Measurements from ENCODE around the gene IFT43. TPM values are rescaled to one million over a fixed set of nuclear protein-coding genes. Genes with fewer than 3 reads are reported as not detected.

IFT43 gene
- total RNA-seq, 1 donor = 4.8 TPM

DNA sequence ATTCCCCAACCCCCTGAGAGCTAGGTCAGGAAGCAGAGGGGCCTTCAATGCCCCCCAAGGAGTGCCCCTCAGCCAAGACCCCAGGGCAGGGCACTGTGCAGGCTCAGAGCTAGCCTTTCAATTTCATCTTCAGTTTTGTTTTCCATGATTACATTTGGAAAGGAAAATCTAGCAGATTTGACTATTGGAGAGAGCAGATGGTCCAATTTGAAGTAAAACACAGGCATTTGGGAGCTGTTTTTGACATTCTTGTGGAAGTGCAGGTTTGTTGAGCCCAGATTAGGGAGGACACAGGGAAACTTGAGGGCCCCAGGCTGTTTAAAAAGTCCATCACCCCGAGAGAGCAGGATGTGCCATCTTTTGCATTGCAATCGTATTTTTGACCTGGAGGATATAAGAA lies 107.5 kb downstream of the IFT43 start:
- H3K4me3 ChIP-seq (ENCODE audit: low read length) = no peak overlapping the region
- no peaks in the 10 kb centered on the region for H3K27me3 ChIP-seq (ENCODE audit: insufficient read depth, low read length)
- no peaks in the 10 kb centered on the region for H3K9me3 ChIP-seq (ENCODE audit: low read depth, low read length)
- no peaks in the 10 kb centered on the region for H3K4me1 ChIP-seq (ENCODE audit: insufficient read depth, low read length)

DNA sequence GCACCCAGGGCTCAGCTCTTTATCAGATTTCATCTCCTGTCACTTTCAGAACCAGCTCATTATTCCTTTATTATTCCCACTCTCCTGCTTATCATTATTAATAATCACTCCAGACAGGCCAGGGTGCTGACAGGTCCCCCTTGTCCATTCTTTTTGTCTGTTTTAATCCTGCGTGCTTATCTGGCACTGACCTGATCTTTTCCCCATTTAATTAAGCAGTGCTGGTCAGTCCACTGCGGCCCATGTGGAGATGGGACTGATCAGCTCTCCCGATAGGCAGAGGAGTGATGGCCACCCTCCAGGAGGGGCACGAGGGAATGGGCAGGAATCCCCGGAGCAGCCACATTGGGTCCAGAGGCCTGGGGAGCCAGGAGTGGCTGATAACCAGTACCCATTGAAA lies 110.7 kb downstream of the IFT43 start:
- Histone ChIP-seq H3K27me3 (ENCODE audit: insufficient read depth, low read length) (no peaks in the 10 kb centered on the region), H3K9me3 (ENCODE audit: low read depth, low read length) (no peaks in the 10 kb centered on the region), H3K4me3 (ENCODE audit: low read length) (no peak overlapping the region), H3K4me1 (ENCODE audit: insufficient read depth, low read length) (no peaks in the 10 kb centered on the region)

DNA sequence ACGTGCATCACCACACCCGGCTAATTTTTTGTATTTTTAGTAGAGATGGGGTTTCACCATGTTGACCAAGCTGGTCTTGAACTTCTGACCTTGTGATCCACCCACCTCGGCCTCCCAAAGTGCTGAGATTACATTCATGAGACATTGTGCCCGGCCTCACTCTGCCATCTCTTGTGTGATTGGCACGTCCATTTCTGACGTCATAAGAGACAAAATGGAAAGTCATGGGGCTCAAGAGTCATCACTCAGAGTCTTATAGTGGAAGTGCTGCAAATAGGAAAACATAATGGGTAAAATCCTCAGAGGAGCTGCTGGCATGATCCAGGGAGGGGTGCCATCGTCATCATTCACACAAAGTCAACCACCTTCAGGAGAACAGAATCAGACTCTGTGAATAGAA lies 112.0 kb downstream of the IFT43 start:
- Histone ChIP-seq H3K4me1 (ENCODE audit: insufficient read depth, low read length) (no peaks in the 10 kb centered on the region), H3K27me3 (ENCODE audit: insufficient read depth, low read length) (no peaks in the 10 kb centered on the region), H3K9me3 (ENCODE audit: low read depth, low read length) (no peaks in the 10 kb centered on the region), H3K4me3 (ENCODE audit: low read length) (no peak overlapping the region)

DNA sequence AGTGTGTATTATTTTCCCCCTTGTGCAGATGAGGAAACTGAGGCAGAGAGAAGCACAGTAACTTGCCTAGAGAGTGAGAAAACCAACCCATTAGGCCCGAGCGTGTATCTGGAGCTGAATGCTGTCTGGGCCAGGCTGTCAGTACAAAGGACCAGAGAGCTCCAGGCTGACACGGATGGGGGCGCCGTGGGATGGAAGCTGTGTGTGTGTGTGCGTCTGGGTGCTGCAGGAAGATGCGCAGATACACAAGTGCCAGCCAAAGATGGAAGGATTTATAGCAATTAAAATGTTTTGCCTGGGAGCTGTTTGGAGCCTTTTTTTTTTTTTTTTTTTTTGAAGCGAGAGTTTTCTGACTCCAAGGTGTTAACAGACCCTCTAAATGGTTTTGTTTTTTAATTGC lies 112.5 kb downstream of the IFT43 start:
- Histone ChIP-seq H3K4me3 (ENCODE audit: low read length) (no peak overlapping the region), H3K27me3 (ENCODE audit: insufficient read depth, low read length) (no peaks in the 10 kb centered on the region), H3K9me3 (ENCODE audit: low read depth, low read length) (no peaks in the 10 kb centered on the region), H3K4me1 (ENCODE audit: insufficient read depth, low read length) (no peaks in the 10 kb centered on the region)

GRCh38 chr14:76098916-76099675 lies 113.5 kb downstream of the IFT43 start:
- Histone ChIP-seq H3K4me1 (ENCODE audit: insufficient read depth, low read length) (no peaks in the 10 kb centered on the region), H3K4me3 (ENCODE audit: low read length) (no peak overlapping the region), H3K27me3 (ENCODE audit: insufficient read depth, low read length) (no peaks in the 10 kb centered on the region), H3K9me3 (ENCODE audit: low read depth, low read length) (no peaks in the 10 kb centered on the region)

DNA sequence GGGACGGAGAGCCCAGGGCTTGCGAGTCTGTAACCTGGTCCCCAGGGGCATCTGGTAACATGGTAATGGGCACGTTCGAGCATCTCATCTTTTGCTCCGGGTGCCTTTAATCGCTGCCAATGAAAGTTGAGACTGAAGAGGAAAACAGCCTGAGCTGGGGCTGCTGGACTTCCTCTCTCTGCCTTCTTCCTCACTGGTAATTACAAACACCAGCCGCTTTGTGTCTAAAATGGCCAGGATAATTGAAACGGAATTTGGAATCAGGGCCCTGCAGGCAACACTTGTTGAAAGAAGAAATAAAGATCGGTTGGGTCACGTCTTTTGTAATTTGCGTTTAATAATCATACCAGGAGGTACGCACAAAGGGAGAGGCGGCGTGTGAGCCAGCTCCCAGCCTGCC lies 114.7 kb downstream of the IFT43 start:
- Histone ChIP-seq H3K4me1 (ENCODE audit: insufficient read depth, low read length) (no peaks in the 10 kb centered on the region), H3K4me3 (ENCODE audit: low read length) (no peak overlapping the region), H3K27me3 (ENCODE audit: insufficient read depth, low read length) (no peaks in the 10 kb centered on the region), H3K9me3 (ENCODE audit: low read depth, low read length) (no peaks in the 10 kb centered on the region)

DNA sequence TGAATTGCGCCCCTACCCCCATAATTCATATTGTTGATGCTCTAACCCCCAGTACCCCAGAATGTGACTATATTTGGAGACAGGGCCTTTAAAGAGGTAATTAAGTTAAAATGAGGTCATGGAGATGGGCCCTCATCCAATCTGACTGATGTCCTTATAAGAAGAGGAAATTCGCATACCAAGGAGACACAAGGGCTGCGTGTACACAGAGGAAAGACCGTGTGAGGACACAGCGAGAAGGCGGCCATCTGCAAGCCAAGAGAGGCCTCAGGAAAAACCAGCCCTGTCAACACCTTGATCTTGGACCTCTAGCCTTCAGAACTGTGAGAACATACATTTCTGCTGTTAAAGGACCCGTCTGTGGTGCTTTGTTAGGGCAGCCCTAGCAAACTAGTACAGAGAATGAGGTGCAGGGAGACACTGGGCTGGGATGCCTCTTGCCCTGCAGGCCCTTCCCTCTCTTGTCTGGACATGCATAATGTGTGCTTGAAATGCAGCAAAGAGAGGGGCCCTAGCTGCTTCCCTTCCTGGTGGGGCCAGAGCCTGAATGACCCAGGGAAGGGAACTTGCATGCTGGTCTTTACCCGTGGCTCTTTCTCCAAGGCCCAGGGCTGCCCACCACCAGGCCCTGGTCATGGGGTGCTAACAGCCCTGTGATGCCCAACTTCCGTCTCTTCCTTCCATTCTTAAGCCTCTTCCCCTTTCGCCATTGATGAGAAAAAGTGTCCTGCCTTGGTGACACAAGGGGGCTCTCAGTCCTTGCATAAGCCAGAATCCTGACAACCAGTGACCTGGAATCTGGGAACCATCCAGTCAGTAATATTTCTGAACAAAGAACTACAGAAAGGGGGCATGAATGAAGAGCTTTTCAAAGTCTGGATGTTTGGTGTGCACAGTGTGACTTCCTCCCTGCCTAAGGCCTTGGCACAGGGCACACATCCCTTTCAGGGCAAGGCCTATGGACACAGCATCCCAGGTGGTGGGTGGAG lies 116.1 kb downstream of the IFT43 start:
- Histone ChIP-seq H3K27me3 (ENCODE audit: insufficient read depth, low read length) (no peaks in the 10 kb centered on the region), H3K4me1 (ENCODE audit: insufficient read depth, low read length) (no peaks in the 10 kb centered on the region), H3K4me3 (ENCODE audit: low read length) (no peak overlapping the region), H3K9me3 (ENCODE audit: low read depth, low read length) (no peaks in the 10 kb centered on the region)

DNA sequence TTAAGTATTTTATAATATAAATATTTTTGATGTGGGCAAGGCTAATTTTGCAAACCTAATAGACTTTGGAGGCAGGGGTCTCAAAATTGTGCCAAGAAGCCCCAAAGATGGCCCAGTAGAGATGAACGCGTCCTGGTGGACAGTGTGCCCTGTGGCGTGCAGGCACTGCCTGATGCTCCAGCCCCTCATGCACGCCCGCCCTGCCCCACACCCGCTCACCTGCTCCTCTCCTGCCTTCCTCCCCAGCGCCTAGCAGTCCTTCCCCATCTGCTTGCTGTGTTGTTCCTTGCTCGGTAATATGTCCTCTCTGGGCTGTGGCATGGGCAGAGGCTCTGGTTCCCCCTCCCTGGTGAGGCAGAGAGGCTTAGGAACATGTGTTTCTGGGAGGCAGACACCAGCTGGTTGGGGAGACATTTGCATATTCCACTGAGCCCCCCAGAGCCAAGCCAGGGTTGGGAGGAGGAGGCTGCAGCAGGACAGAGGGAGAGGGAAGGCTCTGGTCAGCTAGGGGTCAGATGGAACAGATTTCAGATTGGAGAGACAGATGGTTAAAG lies 119.3 kb downstream of the IFT43 start:
- Histone ChIP-seq H3K4me3 (ENCODE audit: low read length) (no peak overlapping the region), H3K4me1 (ENCODE audit: insufficient read depth, low read length) (no peaks in the 10 kb centered on the region), H3K9me3 (ENCODE audit: low read depth, low read length) (no peaks in the 10 kb centered on the region)

GRCh38 chr14:76106188-76106587 lies 120.6 kb downstream of the IFT43 start:
- no peak overlapping the region for H3K4me3 ChIP-seq (ENCODE audit: low read length)
- no peaks in the 10 kb centered on the region for H3K9me3 ChIP-seq (ENCODE audit: low read depth, low read length)
- H3K4me1 ChIP-seq (ENCODE audit: insufficient read depth, low read length) = no peaks in the 10 kb centered on the region
- H3K27me3 ChIP-seq (ENCODE audit: insufficient read depth, low read length) = no peaks in the 10 kb centered on the region

More for the DNA sequence above, 119.3 kb downstream of the IFT43 start:
- no peaks in the 10 kb centered on the region for H3K27me3 ChIP-seq (ENCODE audit: insufficient read depth, low read length)

DNA sequence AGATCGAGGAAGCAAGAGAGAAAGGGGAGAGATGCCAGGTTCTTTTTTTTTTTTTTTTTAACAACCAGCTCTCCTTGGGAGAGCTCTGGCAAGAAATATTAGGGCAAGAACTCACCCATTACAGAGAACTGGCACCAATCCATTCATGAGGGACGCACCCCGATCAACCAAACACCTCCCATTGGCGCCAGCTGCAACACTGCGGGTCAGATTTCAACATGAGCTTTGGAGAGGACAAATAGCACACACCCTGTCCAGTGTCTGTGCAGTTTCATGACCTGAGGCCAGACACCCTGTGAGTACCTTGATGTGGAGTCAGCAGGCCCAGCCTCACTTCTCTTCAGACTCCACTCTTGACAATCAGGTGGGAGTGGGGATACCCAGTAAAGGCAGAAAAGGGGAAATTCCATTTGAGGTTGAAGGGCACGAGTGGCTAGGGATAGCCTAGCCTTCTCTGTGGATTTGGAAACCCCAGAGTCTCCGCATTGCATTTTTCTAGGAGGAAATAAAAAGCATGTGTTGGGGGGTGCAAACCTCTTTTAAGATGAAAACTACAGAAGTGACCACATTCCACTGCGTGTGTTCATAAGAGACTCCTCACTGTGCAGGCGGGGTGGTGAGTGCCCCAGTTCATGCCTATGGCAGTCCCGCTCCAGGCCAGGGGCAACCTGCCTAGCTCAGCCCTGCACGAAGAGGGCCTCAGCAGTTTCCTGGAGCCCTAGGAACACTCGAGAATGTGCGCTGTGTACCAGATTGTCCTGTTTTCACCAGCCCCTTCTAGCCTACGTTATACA lies 123.7 kb downstream of the IFT43 start:
- Histone ChIP-seq H3K4me1 (ENCODE audit: insufficient read depth, low read length) (no peaks in the 10 kb centered on the region), H3K9me3 (ENCODE audit: low read depth, low read length) (no peaks in the 10 kb centered on the region), H3K4me3 (ENCODE audit: low read length) (no peak overlapping the region), H3K27me3 (ENCODE audit: insufficient read depth, low read length) (no peaks in the 10 kb centered on the region)

DNA sequence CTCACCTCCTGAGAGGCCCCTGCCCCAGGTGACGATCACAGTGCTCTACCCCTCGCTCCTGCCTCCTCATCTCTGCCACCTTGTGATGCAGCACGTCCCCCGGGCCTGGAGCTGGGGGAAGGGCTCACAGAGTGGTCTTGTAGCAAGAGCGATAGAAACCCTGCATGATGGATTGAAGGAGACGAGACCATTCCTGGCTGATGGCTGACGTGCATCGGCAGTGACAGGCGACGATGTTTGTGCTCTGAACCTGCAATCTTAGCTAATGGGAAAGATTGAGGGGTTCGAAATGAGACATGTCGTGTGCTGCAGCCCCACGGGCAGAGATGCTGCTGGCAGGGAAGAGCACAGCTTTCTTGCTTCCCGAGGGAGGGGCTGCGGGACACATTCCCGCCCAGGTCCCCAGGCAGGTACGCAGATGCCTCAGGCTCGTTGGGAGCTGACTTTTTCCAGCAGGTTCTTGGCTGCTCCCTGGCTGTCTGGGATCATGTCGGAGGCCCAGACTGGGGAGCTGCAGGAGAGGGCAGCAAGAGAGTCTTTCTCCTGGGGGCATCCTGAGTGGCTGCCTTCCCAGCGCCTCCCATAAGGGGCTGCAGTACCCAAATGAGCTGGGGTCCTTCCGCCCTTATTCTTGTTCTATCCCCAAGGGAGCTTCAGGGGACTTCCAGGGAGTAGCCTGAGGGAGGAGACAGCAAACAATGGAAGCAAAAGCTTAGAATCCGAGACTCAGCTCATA lies 127.5 kb downstream of the IFT43 start:
- Histone ChIP-seq H3K4me3 (ENCODE audit: low read length) (no peak overlapping the region), H3K27me3 (ENCODE audit: insufficient read depth, low read length) (no peaks in the 10 kb centered on the region), H3K9me3 (ENCODE audit: low read depth, low read length) (no peaks in the 10 kb centered on the region), H3K4me1 (ENCODE audit: insufficient read depth, low read length) (no peaks in the 10 kb centered on the region)

GRCh38 chr14:76113691-76114090 lies 128.1 kb downstream of the IFT43 start:
- no peaks in the 10 kb centered on the region for H3K9me3 ChIP-seq (ENCODE audit: low read depth, low read length)
- H3K27me3 ChIP-seq (ENCODE audit: insufficient read depth, low read length) = no peaks in the 10 kb centered on the region
- no peak overlapping the region for H3K4me3 ChIP-seq (ENCODE audit: low read length)
- no peaks in the 10 kb centered on the region for H3K4me1 ChIP-seq (ENCODE audit: insufficient read depth, low read length)

GRCh38 chr14:76115010-76115422 lies 129.5 kb downstream of the IFT43 start:
- H3K4me3 ChIP-seq (ENCODE audit: low read length) = no peak overlapping the region
- H3K4me1 ChIP-seq (ENCODE audit: insufficient read depth, low read length) = no peaks in the 10 kb centered on the region
- H3K9me3 ChIP-seq (ENCODE audit: low read depth, low read length) = no peaks in the 10 kb centered on the region
- H3K27me3 ChIP-seq (ENCODE audit: insufficient read depth, low read length) = no peaks in the 10 kb centered on the region

DNA sequence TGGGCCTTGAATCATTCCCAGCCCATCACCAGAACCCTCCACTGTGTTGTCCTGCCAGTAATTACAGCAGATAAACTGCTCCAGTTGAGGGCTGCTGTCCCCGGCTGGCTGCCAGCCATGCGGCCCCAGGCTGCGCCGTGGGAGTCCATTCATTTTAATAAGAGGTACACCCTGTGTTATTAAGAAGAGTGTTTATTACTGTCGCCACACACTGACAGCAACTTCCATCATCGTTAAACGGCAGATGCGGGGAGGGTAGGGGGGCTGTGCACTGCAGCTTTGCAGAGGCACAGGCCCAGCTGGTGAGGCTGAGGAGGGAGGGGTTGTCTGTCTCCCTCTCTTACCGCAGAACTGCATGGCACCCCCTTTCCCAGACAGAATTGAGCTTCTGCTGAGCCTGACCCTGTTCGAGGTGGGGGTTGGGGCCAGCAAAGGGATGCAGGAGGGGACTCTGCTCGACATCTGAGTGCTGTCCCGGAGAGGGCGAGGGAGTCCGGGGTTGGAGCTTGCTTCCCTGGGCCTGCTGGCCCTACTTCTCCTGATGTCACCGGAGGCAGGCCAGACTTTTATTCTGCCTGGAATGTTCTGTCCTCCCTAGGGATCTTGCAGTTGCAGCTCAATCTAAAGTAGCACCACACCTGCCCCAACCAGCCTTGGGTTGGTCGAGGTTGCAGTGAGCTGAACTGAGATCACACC lies 132.4 kb downstream of the IFT43 start:
- Histone ChIP-seq H3K27me3 (ENCODE audit: insufficient read depth, low read length) (no peaks in the 10 kb centered on the region), H3K9me3 (ENCODE audit: low read depth, low read length) (no peaks in the 10 kb centered on the region), H3K4me3 (ENCODE audit: low read length) (no peak overlapping the region), H3K4me1 (ENCODE audit: insufficient read depth, low read length) (no peaks in the 10 kb centered on the region)
